GM12865 (cell line): ENCODE results near the gene SEC14L1.

Source experiments
- DNase-seq: peaks from one replicate; pipeline ENCODE4 v3.0.0; 2010; ENCODE audit warnings: low read depth
- H3K4me3 ChIP-seq: 2 replicates; pipeline ENCODE4 v1.5.1; 2011; ENCODE audit warnings: mild to moderate bottlenecking, low read depth, low read length, control low read depth
- TF ChIP-seq, protein P1 (sequence below): IDR thresholded peaks from 2 replicates; pipeline ENCODE4 v1.5.1; 2011; ENCODE audit warnings: low read length, control low read depth, low read depth, inconsistent platforms; ENCODE audit not compliant: insufficient read depth; ENCODE audit errors: missing control alignments

Gene SEC14L1

DNA sequence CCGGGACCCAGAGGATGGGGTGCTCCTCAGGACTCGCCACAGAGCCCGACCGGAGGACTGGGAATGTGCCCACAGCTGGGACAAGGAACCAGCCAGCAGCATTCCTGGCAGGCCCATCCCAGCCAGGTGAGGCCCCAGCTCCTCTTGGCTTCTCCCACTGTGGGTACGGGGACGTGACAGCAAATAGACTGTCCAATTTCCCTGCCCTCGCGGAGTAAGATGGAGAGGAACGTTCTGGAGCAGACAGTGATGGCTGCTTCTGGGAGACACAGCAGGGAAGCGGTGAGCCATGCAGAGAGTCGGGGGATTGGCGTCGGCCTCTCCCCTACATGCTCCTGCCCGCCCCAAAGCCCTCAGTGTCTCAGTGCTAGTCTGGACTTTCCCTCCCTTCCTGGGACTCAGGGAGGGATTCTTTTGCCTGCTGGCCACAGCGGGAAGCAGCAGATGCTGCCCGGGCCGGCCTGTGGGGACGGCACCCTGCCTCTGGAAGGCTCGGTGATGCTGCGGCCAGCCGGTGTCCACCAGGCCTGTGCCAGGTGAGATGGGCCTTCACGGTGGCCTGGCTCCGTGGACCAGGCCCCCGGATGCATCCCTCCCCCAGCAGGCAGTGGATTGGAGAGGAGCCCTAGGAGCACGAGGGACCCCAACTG is 89.1 kb downstream of the SEC14L1 start:
- no peak for DNase-seq
- TF ChIP-seq, protein P1, sequence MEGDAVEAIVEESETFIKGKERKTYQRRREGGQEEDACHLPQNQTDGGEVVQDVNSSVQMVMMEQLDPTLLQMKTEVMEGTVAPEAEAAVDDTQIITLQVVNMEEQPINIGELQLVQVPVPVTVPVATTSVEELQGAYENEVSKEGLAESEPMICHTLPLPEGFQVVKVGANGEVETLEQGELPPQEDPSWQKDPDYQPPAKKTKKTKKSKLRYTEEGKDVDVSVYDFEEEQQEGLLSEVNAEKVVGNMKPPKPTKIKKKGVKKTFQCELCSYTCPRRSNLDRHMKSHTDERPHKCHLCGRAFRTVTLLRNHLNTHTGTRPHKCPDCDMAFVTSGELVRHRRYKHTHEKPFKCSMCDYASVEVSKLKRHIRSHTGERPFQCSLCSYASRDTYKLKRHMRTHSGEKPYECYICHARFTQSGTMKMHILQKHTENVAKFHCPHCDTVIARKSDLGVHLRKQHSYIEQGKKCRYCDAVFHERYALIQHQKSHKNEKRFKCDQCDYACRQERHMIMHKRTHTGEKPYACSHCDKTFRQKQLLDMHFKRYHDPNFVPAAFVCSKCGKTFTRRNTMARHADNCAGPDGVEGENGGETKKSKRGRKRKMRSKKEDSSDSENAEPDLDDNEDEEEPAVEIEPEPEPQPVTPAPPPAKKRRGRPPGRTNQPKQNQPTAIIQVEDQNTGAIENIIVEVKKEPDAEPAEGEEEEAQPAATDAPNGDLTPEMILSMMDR: no peak

DNA sequence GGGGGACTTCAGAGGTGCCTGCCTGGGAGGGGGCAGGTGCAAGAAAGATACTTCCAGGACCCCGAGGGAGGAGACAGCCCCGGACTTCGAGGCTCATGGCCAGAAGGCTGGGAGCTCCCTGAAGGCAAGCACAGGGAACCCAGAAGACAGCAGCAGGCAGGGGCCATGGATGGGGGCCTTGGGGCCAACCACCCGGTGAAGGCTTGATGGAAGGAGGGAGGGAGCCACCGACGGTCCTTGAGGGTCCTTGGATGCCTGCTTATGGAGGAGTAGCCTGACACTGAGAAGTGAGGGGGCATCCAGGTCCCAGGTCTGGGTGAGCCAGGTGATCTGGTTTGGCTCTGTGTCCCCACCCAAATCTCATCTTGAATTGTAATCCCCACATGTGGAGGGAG is 89.7 kb downstream of the SEC14L1 start:
- TF ChIP-seq, protein P1: no peak
- DNase-seq: no peak
- no peak overlapping the region for H3K4me3 ChIP-seq

More for the DNA sequence above, 89.1 kb downstream of the SEC14L1 start:
- H3K4me3 ChIP-seq: no peak overlapping the region

DNA sequence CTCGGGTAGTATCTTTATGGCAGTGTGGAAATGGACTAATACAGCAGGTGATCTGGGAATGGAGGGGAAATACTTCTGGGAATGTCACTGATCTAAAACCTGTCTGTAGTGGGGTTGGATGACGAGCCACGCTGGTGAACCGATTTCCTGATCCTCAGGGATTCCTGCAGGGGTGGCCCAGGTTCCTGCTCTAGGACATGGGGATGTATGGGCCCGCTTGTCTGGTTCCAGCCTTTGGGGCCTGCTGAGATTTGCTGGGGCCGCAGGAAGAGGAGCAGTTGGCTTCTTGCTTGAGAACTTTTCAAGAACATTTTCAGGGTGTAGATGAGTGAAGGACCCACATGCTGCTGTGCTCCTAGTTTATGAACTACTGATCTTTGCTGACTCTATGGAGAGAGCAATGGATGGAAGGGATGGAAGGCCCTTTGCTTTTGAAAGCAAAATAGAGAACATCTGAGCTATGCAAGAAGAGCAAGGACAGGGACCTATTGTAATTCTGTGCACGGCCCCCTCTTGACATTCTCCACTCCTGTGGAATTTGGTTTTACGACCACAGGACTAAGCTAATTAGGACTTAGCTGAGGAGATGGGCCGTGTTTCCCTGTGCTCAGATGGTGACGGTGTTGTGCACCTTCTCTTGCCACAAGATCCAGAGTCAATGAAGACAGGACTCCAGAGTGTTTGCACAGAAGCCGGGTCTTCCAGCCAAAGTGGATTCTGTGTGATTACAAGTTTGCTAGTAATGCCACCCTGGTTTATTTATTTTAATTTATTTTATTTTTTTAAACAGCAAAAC is 90.5 kb downstream of the SEC14L1 start:
- no peak overlapping the region for H3K4me3 ChIP-seq
- no peak for DNase-seq
- TF ChIP-seq, protein P1: no peak

DNA sequence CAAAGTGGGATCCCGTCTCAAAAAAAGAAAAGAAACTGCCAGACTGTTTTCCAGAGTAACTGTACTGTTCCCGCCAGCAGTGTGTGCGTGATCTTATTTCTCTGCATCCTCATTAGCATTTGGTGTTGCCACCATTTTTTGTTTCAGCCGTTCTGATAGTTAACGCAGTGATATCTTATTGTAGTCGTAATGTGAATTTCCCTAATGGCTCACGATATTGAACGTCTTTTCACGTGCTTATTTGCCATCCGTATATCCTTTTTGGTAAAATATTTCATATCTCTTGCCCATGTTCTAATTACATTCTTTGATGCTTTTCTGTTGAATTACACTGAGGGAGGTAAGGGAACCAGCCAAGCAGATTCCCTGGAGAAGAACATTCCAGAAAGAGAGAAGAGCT is 92.4 kb downstream of the SEC14L1 start:
- no peak for DNase-seq
- no peak overlapping the region for H3K4me3 ChIP-seq
- TF ChIP-seq, protein P1: no peak

DNA sequence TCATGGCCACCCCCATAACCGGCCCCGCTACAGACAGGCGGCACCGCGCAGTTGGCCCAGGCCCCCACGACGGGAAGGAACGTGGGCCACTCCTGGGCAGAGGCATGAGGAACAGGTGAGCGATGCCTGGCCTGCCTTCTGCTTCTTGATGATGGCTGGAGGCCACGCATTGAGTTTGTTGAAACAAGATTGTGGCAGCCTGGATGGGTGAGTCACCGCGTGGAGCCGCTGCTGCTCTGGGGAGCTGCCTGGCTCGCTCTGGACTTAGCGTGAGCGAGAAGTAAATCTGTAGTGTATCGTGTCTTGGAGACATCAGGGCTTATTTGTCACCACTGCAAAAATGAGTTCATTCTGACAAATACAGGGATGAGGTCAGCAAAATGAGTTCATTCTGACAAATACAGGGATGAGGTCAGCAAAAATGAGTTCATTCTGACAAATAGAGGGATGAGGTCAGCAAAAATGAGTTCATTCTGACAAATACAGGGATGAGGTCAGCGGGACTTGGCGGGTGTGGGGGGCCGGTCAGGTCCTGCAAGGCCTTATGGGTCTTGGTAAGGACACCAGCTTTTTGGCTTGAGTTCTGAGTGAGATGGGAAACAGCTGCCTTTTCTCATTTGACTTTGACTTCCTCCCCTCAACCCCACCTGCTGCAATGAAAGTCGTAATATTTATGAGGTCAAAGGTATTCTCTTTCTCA is 93.0 kb downstream of the SEC14L1 start:
- H3K4me3 ChIP-seq: no peak overlapping the region
- peak; percentile 90 for DNase-seq
- TF ChIP-seq, protein P1: no peak

DNA sequence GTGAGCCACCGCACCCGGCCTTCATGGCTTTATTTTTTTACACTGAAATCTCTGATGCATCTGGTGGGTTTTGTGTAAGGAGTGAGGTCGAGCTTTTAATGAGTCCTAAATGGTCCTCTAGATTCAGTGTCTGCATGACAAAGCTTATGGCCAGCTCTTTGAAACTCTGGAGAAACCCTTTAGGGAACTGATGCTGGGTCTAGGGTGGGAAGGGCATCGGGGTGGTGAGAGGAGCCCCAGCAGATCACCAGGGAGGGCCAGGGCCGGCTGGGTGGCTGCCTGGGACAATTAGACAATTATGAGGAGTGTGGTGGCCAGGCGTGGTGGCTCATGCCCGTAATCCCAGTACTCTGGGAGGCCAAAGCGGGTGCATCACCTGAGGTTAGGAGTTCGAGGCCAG is 93.9 kb downstream of the SEC14L1 start:
- no peak for DNase-seq
- no peak overlapping the region for H3K4me3 ChIP-seq
- TF ChIP-seq, protein P1: no peak
